Astrocyte of the cerebellum (primary cell): ENCODE data around the gene CALCB.
"Not testable (repeated sequence)": the region's sequence is repeated elsewhere in the genome, so short reads cannot be mapped to it uniquely, and the experiment has no call there.

ENCODE experiments used
- DNase-seq: peaks from one replicate; pipeline ENCODE4 v3.0.0-alpha.2; 2011; ENCODE audit warnings: low read depth
- H3K4me3 ChIP-seq: 2 replicates; pipeline ENCODE4 v1.5.1; 2011; ENCODE audit warnings: mild to moderate bottlenecking, low read depth, low read length, moderate library complexity
- CTCF ChIP-seq: IDR thresholded peaks from 2 replicates; pipeline ENCODE4 v1.5.1; 2012; ENCODE audit warnings: low read length, low read depth, moderate library complexity, mild to moderate bottlenecking; ENCODE audit errors: missing control alignments
- in situ Hi-C: cut with HindIII; loops from 2 replicates; pipeline ENCODE4 v1.10.0; 2017; ENCODE audit warnings: low sequenced_read_pairs

Gene CALCB

GRCh38 chr11:15073361-15074205 is at the start of gene CALCB:
CALCB (plus strand) TSS chr11:15073593; CDS start chr11:15074719, 1,126 bp downstream.
- peak within 1 kb of the TSS; percentile 37 for H3K4me3 ChIP-seq
- in situ Hi-C loops: no loop called here
- TF ChIP-seq CTCF: no peak
- no peak for DNase-seq

GRCh38 chr11:15027011-15027410 is 46.4 kb upstream of the CALCB start:
- in situ Hi-C loops: no loop called here
- no peak overlapping the region for H3K4me3 ChIP-seq
- DNase-seq: no peak
- no peak for TF ChIP-seq CTCF

- TF ChIP-seq CTCF: no peak
- in situ Hi-C loops: no loop called here
- DNase-seq: no peak
These were observed 45.4 kb upstream of the CALCB start for GRCh38 chr11:15027956-15028355.

GRCh38 chr11:15028379-15028778 is 45.0 kb upstream of the CALCB start:
- H3K4me3 ChIP-seq: no peak overlapping the region
- in situ Hi-C loops: no loop called here
- no peak for TF ChIP-seq CTCF
- DNase-seq: no peak

More at GRCh38 chr11:15027956-15028355, 45.4 kb upstream of the CALCB start:
- no peak overlapping the region for H3K4me3 ChIP-seq

GRCh38 chr11:15031945-15032344 is 41.4 kb upstream of the CALCB start:
- in situ Hi-C loops, H3K4me3 ChIP-seq, DNase-seq: not testable (repeated sequence)

- no peak for DNase-seq
- H3K4me3 ChIP-seq: no peak overlapping the region
- in situ Hi-C loops: no loop called here
- TF ChIP-seq CTCF: no peak
These were observed 38.6 kb upstream of the CALCB start for GRCh38 chr11:15034687-15035267.

GRCh38 chr11:15035283-15035682 is 38.1 kb upstream of the CALCB start:
- in situ Hi-C loops: no loop called here
- no peak overlapping the region for H3K4me3 ChIP-seq
- TF ChIP-seq CTCF: no peak
- DNase-seq: no peak
